ENCODE measurements around the gene OOEP.

Gene OOEP

GRCh38 chr6:73328790-73329189 lies 40.9 kb downstream of the OOEP start:
- Histone ChIP-seq H3K4me3 (ENCODE audit: insufficient read depth, low read length, poor library complexity, severe bottlenecking) (no peak overlapping the region), H2AFZ (ENCODE audit: low read depth, low read length, severe bottlenecking) (no peak overlapping the region), H3K9ac (ENCODE audit: low read length) (no peak overlapping the region), H4K20me1 (ENCODE audit: low read depth, low read length) (no peaks in the 10 kb centered on the region), H3K9me3 (ENCODE audit: insufficient read depth, low read length) (no peaks in the 10 kb centered on the region), H3K27me3 (ENCODE audit: low read length) (no peaks in the 10 kb centered on the region), H3K9me2 (replicated peaks; ENCODE audit: insufficient read depth, low read length) (no peaks in the 10 kb centered on the region), H3K4me2 (ENCODE audit: low read depth, low read length, poor library complexity, severe bottlenecking) (no peak overlapping the region), H3K79me2 (ENCODE audit: insufficient read depth, low read length) (no peaks in the 10 kb centered on the region), H3F3A (ENCODE audit: insufficient read depth) (no peaks in the 10 kb centered on the region), H3K27ac (ENCODE audit: low read depth, low read length) (no peak overlapping the region), H3K36me3 (ENCODE audit: low read length) (no peaks in the 10 kb centered on the region)
- TF ChIP-seq EZH2phosphoT487 (conservative IDR thresholded peaks at IDR 0.05; ENCODE audit: low read length), result no peak
- TF ChIP-seq CTCF (IDR thresholded peaks at IDR 0.05; ENCODE audit: insufficient read depth, low read length, poor library complexity, severe bottlenecking), result no peak

GRCh38 chr6:73325656-73326055 lies 44.0 kb downstream of the OOEP start:
- H3K4me2 ChIP-seq (ENCODE audit: low read depth, low read length, poor library complexity, severe bottlenecking), result no peak overlapping the region
- H2AFZ ChIP-seq (ENCODE audit: low read depth, low read length, severe bottlenecking), result no peak overlapping the region
- no peaks in the 10 kb centered on the region for H3K36me3 ChIP-seq (ENCODE audit: low read length)
- H3K9me3 ChIP-seq (ENCODE audit: insufficient read depth, low read length), result no peaks in the 10 kb centered on the region
- H3K9ac ChIP-seq (ENCODE audit: low read length), result no peak overlapping the region
- no peaks in the 10 kb centered on the region for H3K79me2 ChIP-seq (ENCODE audit: insufficient read depth, low read length)
- no peaks in the 10 kb centered on the region for H3F3A ChIP-seq (ENCODE audit: insufficient read depth)
- H3K9me2 ChIP-seq (replicated peaks; ENCODE audit: insufficient read depth, low read length), result no peaks in the 10 kb centered on the region
- no peaks in the 10 kb centered on the region for H3K27me3 ChIP-seq (ENCODE audit: low read length)
- TF ChIP-seq CTCF (IDR thresholded peaks at IDR 0.05; ENCODE audit: insufficient read depth, low read length, poor library complexity, severe bottlenecking), result no peak
- no peak for TF ChIP-seq EZH2phosphoT487 (conservative IDR thresholded peaks at IDR 0.05; ENCODE audit: low read length)
- no peak overlapping the region for H3K27ac ChIP-seq (ENCODE audit: low read depth, low read length)
- H3K4me3 ChIP-seq (ENCODE audit: insufficient read depth, low read length, poor library complexity, severe bottlenecking), result no peak overlapping the region
- no peaks in the 10 kb centered on the region for H4K20me1 ChIP-seq (ENCODE audit: low read depth, low read length)

- TF ChIP-seq EZH2phosphoT487 (conservative IDR thresholded peaks at IDR 0.05; ENCODE audit: low read length) (no peak), CTCF (IDR thresholded peaks at IDR 0.05; ENCODE audit: insufficient read depth, low read length, poor library complexity, severe bottlenecking) (no peak)
- H3K79me2 ChIP-seq (ENCODE audit: insufficient read depth, low read length), result no peaks in the 10 kb centered on the region
- H3K9me3 ChIP-seq (ENCODE audit: insufficient read depth, low read length), result no peaks in the 10 kb centered on the region
- H4K20me1 ChIP-seq (ENCODE audit: low read depth, low read length), result no peaks in the 10 kb centered on the region
- H3K9me2 ChIP-seq (replicated peaks; ENCODE audit: insufficient read depth, low read length), result no peaks in the 10 kb centered on the region
- no peaks in the 10 kb centered on the region for H3K36me3 ChIP-seq (ENCODE audit: low read length)
- H3K9ac ChIP-seq (ENCODE audit: low read length), result no peak overlapping the region
- H2AFZ ChIP-seq (ENCODE audit: low read depth, low read length, severe bottlenecking), result no peak overlapping the region
- no peak overlapping the region for H3K27ac ChIP-seq (ENCODE audit: low read depth, low read length)
- H3K27me3 ChIP-seq (ENCODE audit: low read length), result no peaks in the 10 kb centered on the region
- H3K4me2 ChIP-seq (ENCODE audit: low read depth, low read length, poor library complexity, severe bottlenecking), result no peak overlapping the region
- no peak overlapping the region for H3K4me3 ChIP-seq (ENCODE audit: insufficient read depth, low read length, poor library complexity, severe bottlenecking)
- H3F3A ChIP-seq (ENCODE audit: insufficient read depth), result no peaks in the 10 kb centered on the region
Observed at GRCh38 chr6:73323323-73323722, 46.4 kb downstream of the OOEP start.
